Measurements from ENCODE around the gene ADRB1. TPM values are rescaled to one million over a fixed set of nuclear protein-coding genes. Genes with fewer than 3 reads are reported as not detected.

ADRB1 gene
- total and polyA plus RNA-seq, 2 experiments from 2014 or later, result 0.23 to 0.24 TPM

- no peak overlapping the region for H3K4me2 ChIP-seq
- H3K36me3 Mint-ChIP-seq (ENCODE audit: low read depth), result no peaks in the 10 kb centered on the region
- H2AFZ ChIP-seq, result peak overlapping the region; percentile 79
- H3F3A ChIP-seq (replicated peaks; ENCODE audit: low read depth), result no peaks in the 10 kb centered on the region
- H3K36me3 ChIP-seq (ENCODE audit: insufficient read depth), result no peaks in the 10 kb centered on the region
- H3K79me2 ChIP-seq (replicated peaks; ENCODE audit: insufficient read depth), result no peaks in the 10 kb centered on the region
- H3K27me3 Mint-ChIP-seq (ENCODE audit: insufficient read depth, low read depth, poor library complexity), result no peaks in the 10 kb centered on the region
- H3K4me3 ChIP-seq, result no peak overlapping the region
- TF ChIP-seq, protein P1, sequence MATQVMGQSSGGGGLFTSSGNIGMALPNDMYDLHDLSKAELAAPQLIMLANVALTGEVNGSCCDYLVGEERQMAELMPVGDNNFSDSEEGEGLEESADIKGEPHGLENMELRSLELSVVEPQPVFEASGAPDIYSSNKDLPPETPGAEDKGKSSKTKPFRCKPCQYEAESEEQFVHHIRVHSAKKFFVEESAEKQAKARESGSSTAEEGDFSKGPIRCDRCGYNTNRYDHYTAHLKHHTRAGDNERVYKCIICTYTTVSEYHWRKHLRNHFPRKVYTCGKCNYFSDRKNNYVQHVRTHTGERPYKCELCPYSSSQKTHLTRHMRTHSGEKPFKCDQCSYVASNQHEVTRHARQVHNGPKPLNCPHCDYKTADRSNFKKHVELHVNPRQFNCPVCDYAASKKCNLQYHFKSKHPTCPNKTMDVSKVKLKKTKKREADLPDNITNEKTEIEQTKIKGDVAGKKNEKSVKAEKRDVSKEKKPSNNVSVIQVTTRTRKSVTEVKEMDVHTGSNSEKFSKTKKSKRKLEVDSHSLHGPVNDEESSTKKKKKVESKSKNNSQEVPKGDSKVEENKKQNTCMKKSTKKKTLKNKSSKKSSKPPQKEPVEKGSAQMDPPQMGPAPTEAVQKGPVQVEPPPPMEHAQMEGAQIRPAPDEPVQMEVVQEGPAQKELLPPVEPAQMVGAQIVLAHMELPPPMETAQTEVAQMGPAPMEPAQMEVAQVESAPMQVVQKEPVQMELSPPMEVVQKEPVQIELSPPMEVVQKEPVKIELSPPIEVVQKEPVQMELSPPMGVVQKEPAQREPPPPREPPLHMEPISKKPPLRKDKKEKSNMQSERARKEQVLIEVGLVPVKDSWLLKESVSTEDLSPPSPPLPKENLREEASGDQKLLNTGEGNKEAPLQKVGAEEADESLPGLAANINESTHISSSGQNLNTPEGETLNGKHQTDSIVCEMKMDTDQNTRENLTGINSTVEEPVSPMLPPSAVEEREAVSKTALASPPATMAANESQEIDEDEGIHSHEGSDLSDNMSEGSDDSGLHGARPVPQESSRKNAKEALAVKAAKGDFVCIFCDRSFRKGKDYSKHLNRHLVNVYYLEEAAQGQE (IDR thresholded peaks at IDR 0.05; ENCODE audit: unreplicated experiment), result no peak
- TF ChIP-seq EZH2phosphoT487 (IDR thresholded peaks at IDR 0.05; ENCODE audit: unreplicated experiment), result no peak
- no peak for TF ChIP-seq STAT1 (IDR thresholded peaks at IDR 0.05; ENCODE audit: unreplicated experiment)
- no peak for TF ChIP-seq NANOG (IDR thresholded peaks at IDR 0.05; ENCODE audit: borderline replicate concordance)
- TF ChIP-seq ZNF114 (CRISPR knock-in tag; IDR thresholded peaks at IDR 0.05), result no peak
- TF ChIP-seq, protein P2, sequence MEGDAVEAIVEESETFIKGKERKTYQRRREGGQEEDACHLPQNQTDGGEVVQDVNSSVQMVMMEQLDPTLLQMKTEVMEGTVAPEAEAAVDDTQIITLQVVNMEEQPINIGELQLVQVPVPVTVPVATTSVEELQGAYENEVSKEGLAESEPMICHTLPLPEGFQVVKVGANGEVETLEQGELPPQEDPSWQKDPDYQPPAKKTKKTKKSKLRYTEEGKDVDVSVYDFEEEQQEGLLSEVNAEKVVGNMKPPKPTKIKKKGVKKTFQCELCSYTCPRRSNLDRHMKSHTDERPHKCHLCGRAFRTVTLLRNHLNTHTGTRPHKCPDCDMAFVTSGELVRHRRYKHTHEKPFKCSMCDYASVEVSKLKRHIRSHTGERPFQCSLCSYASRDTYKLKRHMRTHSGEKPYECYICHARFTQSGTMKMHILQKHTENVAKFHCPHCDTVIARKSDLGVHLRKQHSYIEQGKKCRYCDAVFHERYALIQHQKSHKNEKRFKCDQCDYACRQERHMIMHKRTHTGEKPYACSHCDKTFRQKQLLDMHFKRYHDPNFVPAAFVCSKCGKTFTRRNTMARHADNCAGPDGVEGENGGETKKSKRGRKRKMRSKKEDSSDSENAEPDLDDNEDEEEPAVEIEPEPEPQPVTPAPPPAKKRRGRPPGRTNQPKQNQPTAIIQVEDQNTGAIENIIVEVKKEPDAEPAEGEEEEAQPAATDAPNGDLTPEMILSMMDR (conservative IDR thresholded peaks at IDR 0.05; ENCODE audit: low read depth in 2 of 2), result no peak
- TF ChIP-seq, protein P3, sequence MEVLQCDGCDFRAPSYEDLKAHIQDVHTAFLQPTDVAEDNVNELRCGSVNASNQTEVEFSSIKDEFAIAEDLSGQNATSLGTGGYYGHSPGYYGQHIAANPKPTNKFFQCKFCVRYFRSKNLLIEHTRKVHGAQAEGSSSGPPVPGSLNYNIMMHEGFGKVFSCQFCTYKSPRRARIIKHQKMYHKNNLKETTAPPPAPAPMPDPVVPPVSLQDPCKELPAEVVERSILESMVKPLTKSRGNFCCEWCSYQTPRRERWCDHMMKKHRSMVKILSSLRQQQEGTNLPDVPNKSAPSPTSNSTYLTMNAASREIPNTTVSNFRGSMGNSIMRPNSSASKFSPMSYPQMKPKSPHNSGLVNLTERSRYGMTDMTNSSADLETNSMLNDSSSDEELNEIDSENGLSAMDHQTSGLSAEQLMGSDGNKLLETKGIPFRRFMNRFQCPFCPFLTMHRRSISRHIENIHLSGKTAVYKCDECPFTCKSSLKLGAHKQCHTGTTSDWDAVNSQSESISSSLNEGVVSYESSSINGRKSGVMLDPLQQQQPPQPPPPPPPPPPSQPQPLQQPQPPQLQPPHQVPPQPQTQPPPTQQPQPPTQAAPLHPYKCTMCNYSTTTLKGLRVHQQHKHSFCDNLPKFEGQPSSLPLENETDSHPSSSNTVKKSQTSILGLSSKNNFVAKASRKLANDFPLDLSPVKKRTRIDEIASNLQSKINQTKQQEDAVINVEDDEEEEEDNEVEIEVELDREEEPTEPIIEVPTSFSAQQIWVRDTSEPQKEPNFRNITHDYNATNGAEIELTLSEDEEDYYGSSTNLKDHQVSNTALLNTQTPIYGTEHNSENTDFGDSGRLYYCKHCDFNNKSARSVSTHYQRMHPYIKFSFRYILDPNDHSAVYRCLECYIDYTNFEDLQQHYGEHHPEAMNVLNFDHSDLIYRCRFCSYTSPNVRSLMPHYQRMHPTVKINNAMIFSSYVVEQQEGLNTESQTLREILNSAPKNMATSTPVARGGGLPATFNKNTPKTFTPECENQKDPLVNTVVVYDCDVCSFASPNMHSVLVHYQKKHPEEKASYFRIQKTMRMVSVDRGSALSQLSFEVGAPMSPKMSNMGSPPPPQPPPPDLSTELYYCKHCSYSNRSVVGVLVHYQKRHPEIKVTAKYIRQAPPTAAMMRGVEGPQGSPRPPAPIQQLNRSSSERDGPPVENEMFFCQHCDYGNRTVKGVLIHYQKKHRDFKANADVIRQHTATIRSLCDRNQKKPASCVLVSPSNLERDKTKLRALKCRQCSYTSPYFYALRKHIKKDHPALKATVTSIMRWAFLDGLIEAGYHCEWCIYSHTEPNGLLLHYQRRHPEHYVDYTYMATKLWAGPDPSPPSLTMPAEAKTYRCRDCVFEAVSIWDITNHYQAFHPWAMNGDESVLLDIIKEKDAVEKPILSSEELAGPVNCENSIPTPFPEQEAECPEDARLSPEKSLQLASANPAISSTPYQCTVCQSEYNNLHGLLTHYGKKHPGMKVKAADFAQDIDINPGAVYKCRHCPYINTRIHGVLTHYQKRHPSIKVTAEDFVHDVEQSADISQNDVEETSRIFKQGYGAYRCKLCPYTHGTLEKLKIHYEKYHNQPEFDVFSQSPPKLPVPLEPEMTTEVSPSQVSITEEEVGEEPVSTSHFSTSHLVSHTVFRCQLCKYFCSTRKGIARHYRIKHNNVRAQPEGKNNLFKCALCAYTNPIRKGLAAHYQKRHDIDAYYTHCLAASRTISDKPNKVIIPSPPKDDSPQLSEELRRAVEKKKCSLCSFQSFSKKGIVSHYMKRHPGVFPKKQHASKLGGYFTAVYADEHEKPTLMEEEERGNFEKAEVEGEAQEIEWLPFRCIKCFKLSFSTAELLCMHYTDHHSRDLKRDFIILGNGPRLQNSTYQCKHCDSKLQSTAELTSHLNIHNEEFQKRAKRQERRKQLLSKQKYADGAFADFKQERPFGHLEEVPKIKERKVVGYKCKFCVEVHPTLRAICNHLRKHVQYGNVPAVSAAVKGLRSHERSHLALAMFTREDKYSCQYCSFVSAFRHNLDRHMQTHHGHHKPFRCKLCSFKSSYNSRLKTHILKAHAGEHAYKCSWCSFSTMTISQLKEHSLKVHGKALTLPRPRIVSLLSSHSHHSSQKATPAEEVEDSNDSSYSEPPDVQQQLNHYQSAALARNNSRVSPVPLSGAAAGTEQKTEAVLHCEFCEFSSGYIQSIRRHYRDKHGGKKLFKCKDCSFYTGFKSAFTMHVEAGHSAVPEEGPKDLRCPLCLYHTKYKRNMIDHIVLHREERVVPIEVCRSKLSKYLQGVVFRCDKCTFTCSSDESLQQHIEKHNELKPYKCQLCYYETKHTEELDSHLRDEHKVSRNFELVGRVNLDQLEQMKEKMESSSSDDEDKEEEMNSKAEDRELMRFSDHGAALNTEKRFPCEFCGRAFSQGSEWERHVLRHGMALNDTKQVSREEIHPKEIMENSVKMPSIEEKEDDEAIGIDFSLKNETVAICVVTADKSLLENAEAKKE (CRISPR knock-in tag; IDR thresholded peaks at IDR 0.05), result no peak
- TF ChIP-seq EZH2 (IDR thresholded peaks at IDR 0.05; ENCODE audit: low read depth, unreplicated experiment), result no peak
- TF ChIP-seq, protein P4, sequence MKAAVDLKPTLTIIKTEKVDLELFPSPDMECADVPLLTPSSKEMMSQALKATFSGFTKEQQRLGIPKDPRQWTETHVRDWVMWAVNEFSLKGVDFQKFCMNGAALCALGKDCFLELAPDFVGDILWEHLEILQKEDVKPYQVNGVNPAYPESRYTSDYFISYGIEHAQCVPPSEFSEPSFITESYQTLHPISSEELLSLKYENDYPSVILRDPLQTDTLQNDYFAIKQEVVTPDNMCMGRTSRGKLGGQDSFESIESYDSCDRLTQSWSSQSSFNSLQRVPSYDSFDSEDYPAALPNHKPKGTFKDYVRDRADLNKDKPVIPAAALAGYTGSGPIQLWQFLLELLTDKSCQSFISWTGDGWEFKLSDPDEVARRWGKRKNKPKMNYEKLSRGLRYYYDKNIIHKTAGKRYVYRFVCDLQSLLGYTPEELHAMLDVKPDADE (IDR thresholded peaks at IDR 0.05), result no peak
- no peak for TF ChIP-seq POLR2AphosphoS5 (IDR thresholded peaks at IDR 0.05; ENCODE audit: low read depth)
- TF ChIP-seq JUNB (IDR thresholded peaks at IDR 0.05; ENCODE audit: unreplicated experiment), result no peak
- TF ChIP-seq ZNF331 (CRISPR knock-in tag; IDR thresholded peaks at IDR 0.05; ENCODE audit: low read depth), result no peak
- TF ChIP-seq CREB1 (CRISPR knock-in tag; IDR thresholded peaks at IDR 0.05; ENCODE audit: low read depth), result no peak
- ATAC-seq (no peak), DNase-seq (ENCODE audit: low spot score) (no peak)
- no peaks in the 10 kb centered on the region for H3K9me2 ChIP-seq (ENCODE audit: insufficient read depth)
- H3K4me1 ChIP-seq (ENCODE audit: insufficient read depth), result no peaks in the 10 kb centered on the region
- no peak overlapping the region for H3K4me3 Mint-ChIP-seq
- H3K9me3 Mint-ChIP-seq, result no peaks in the 10 kb centered on the region
- no peak overlapping the region for H3K27ac Mint-ChIP-seq
- no peaks in the 10 kb centered on the region for H4K20me1 ChIP-seq (replicated peaks; ENCODE audit: insufficient read depth)
- no peak overlapping the region for H3K27ac ChIP-seq (ENCODE audit: low read depth)
- no peaks in the 10 kb centered on the region for H3K4me1 Mint-ChIP-seq
- no peaks in the 10 kb centered on the region for H3K27me3 ChIP-seq (ENCODE audit: insufficient read depth)
Observed at GRCh38 chr10:114068054-114068707, 24.5 kb downstream of the ADRB1 start.
